ENCODE measurements around the gene NAPA.

DNA sequence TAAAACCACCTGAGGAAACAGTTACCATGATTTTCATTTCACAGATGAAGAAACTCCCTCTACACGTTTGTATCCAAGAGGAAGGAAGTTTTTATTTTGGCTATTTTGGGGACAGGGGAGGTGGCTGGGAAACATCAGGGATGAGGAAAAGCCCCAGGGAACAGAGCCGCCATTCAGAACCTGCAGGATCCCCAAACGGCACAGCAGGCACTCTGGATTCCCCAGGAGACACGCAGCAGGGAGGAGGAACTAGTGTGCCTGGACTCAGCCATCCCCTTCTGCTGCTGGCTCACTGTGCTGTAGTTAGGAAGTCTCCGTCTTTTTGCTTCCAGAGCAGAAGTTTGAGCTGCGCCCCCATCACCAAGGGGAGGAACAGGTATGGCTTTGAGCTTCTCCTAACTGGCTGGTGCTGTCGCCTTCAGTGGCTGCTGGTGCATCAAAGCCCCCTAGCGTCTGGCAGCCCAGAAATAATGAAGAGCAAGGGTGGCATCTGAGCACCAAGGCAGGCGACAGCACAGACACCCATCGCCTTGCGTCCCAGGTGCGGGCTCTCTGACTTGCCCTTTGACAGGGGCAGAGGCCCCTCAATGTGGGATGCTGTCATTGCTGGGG is 4.2 kb downstream of the NAPA start:
- no peak for TF ChIP-seq CTCF (IDR thresholded peaks at IDR 0.05 in 8 of 11, conservative IDR thresholded peaks at IDR 0.05 in 3 of 11)
- TF ChIP-seq POLR2A (IDR thresholded peaks at IDR 0.05): no peak
- no peak for TF ChIP-seq POLR2AphosphoS5 (IDR thresholded peaks at IDR 0.05)

Measured in spleen (tissue), 7 donors.